Body of pancreas (tissue), 4 donors: ENCODE measurements around the gene USP32. TPM values are rescaled to one million over a fixed set of nuclear protein-coding genes. Genes with fewer than 3 reads are reported as not detected.

Source experiments
- ATAC-seq: fragments of 150-250 bp; one replicate; pipeline ENCODE4 v1.9.1; 2016
- DNase-seq, 4 donors: peaks; one replicate each; pipeline ENCODE4 v3.0.0-alpha.2; 2019
- H3K27ac ChIP-seq, 4 donors: fragments of 200-600 bp; sonication (generic); 1 replicate in 3 of 4; 2 replicates in 1 of 4; pipeline versions ENCODE4 v1.5.1 to v1.6.1; 2016 to 2019; ENCODE audit warnings: mild to moderate bottlenecking in 1 of 4, mixed read lengths in 1 of 4, moderate library complexity in 1 of 4
- H3K27me3 ChIP-seq, 2 donors: fragments of 200-600 bp; sonication (generic); one replicate each; pipeline ENCODE4 v1.6.0; 2016; ENCODE audit warnings: mild to moderate bottlenecking in 1 of 2
- H3K36me3 ChIP-seq, 2 donors: fragments of 200-600 bp; sonication (generic); replicated peaks in 1 of 2; 2 replicates each; pipeline ENCODE4 v1.5.1; 2016; ENCODE audit warnings: low read depth in 2 of 2; ENCODE audit not compliant: insufficient read depth in 1 of 2
- H3K4me1 ChIP-seq: fragments of 200-600 bp; sonication (generic); one replicate; pipeline ENCODE4 v1.6.0; 2016
- H3K4me3 ChIP-seq, 2 donors: fragments of 200-600 bp; sonication (generic); 1 replicate in 1 of 2; 2 replicates in 1 of 2; pipeline ENCODE4 v1.5.1; 2016 to 2019
- H3K9me3 ChIP-seq, 3 donors: fragments of 200-600 bp; sonication (generic); 1 replicate in 2 of 3; 2 replicates in 1 of 3; pipeline ENCODE4 v1.5.1; 2016
- CTCF ChIP-seq, 7 experiments: fragments of 450-650 bp in 4 of 7; fragments of 200-600 bp in 3 of 7; sonication (generic) in 3 of 7; IDR thresholded peaks; one replicate each; pipeline ENCODE4 v1.5.1; 2016 to 2019; ENCODE audit warnings: antibody characterized with exemption in 7 of 7
- POLR2A ChIP-seq, 3 donors: fragments of 450-650 bp; IDR thresholded peaks; one replicate each; pipeline ENCODE4 v1.6.1; 2016; ENCODE audit warnings: antibody characterized with exemption in 3 of 3, mild to moderate bottlenecking in 2 of 3
- WGBS, 2 donors: methylation state at CpG; one replicate each; pipeline ENCODE4 v1.1.5; 2017; 5-methylcytosine and 5-hydroxymethylcytosine counted together
- intact Hi-C: fragments of 100-400 bp; cut with DNase I; formaldehyde crosslinking; loops from one replicate; pipeline ENCODE4 v1.15.1; 2023
- total RNA-seq, 2 donors: library from RNA; depleted of rRNA; stranded (reverse); fragments of >200 nt; gene quantifications; one replicate each; pipeline ENCODE4 v1.1.0, GENCODE V29; 2016

The USP32 gene
- total RNA-seq, 2 donors from 2014 or later: 15.8 to 19.7 TPM

- DNase-seq (no peak), ATAC-seq (no peak)
- 73 to 77% methylated on average over 14 to 16 of the region's 18 CpGs for WGBS, 2 donors
- intact Hi-C loops: no loop called here
- Histone ChIP-seq H3K36me3 (no peaks in the 10 kb centered on the region), H3K27ac (no peak overlapping the region), H3K9me3 (no peaks in the 10 kb centered on the region), H3K27me3 (peaks cover 0 to 5% of the 10 kb centered on the region in 2 donors), H3K4me3 (no peak overlapping the region), H3K4me1 (peaks cover 41% of the 10 kb centered on the region)
- TF ChIP-seq POLR2A (IDR thresholded peaks at IDR 0.05) (no peak), CTCF (IDR thresholded peaks at IDR 0.05) (no peak)
These were observed 234.4 kb downstream of the USP32 start for GRCh38 chr17:60157487-60158040.

- no peak for ATAC-seq
- H3K27ac ChIP-seq: no peak overlapping the region
- H3K27me3 ChIP-seq: peaks cover 0 to 5% of the 10 kb centered on the region in 2 donors
- no peak overlapping the region for H3K4me3 ChIP-seq
- DNase-seq: no peak
- 86 to 91% methylated on average over 8 of the region's 8 CpGs for WGBS, 2 donors
- H3K4me1 ChIP-seq: peaks cover 41% of the 10 kb centered on the region
- no peaks in the 10 kb centered on the region for H3K9me3 ChIP-seq
- intact Hi-C loops: no loop called here
- TF ChIP-seq POLR2A (IDR thresholded peaks at IDR 0.05) (no peak), CTCF (IDR thresholded peaks at IDR 0.05) (no peak)
- H3K36me3 ChIP-seq: no peaks in the 10 kb centered on the region
These were observed 235.2 kb downstream of the USP32 start for GRCh38 chr17:60156746-60157145.

GRCh38 chr17:60155815-60156214, 236.1 kb downstream of the USP32 start:
- peaks cover 39% of the 10 kb centered on the region for H3K4me1 ChIP-seq
- H3K36me3 ChIP-seq: no peaks in the 10 kb centered on the region
- 71 to 72% methylated on average over 9 of the region's 9 CpGs for WGBS, 2 donors
- no peaks in the 10 kb centered on the region for H3K9me3 ChIP-seq
- peaks cover 0 to 11% of the 10 kb centered on the region in 2 donors for H3K27me3 ChIP-seq
- ATAC-seq (no peak), DNase-seq (no peak)
- H3K4me3 ChIP-seq: no peak overlapping the region
- TF ChIP-seq CTCF (IDR thresholded peaks at IDR 0.05) (no peak), POLR2A (IDR thresholded peaks at IDR 0.05) (no peak)
- no peak overlapping the region for H3K27ac ChIP-seq
- intact Hi-C loops: no loop called here

GRCh38 chr17:60155427-60155814, 236.5 kb downstream of the USP32 start:
- Histone ChIP-seq H3K36me3 (no peaks in the 10 kb centered on the region), H3K4me3 (no peak overlapping the region), H3K27me3 (peaks cover 0 to 13% of the 10 kb centered on the region in 2 donors), H3K9me3 (no peaks in the 10 kb centered on the region), H3K4me1 (peaks cover 41% of the 10 kb centered on the region), H3K27ac (no peak overlapping the region)
- intact Hi-C loops: no loop called here
- TF ChIP-seq POLR2A (IDR thresholded peaks at IDR 0.05) (no peak), CTCF (IDR thresholded peaks at IDR 0.05) (no peak)
- 66 to 83% methylated on average over 3 of the region's 3 CpGs for WGBS, 2 donors
- ATAC-seq: no peak
- no peak for DNase-seq
